ENCODE data around the gene EHMT1.

GRCh38 chr9:137720571-137721110, 101.8 kb downstream of the EHMT1 start:
- TF ChIP-seq CTCF (IDR thresholded peaks at IDR 0.05) (no peak), EZH2 (IDR thresholded peaks at IDR 0.05; ENCODE audit: borderline replicate concordance, insufficient read depth, low read depth, low read length, poor library complexity, severe bottlenecking) (no peak)
